Stomach (tissue), 19 donors: ENCODE results near the gene SPAST. TPM values are rescaled to one million over a fixed set of nuclear protein-coding genes. Genes with fewer than 3 reads are reported as not detected.
A peak's percentile ranks its signal among the peaks of the same experiment; 100 is the strongest.
"Not testable (repeated sequence)": the region's sequence is repeated elsewhere in the genome, so short reads cannot be mapped to it uniquely, and the experiment has no call there.

Source experiments
- DNase-seq, 2 donors: peaks; one replicate each; pipeline versions ENCODE4 v3.0.0 to v3.0.0-alpha.2; 2013 to 2019
- H3K27ac ChIP-seq, 5 donors: fragments of 200-600 bp in 4 of 5; sonication (generic) in 4 of 5; one replicate each; pipeline ENCODE4 v1.5.1; 2013 to 2019; ENCODE audit warnings: mild to moderate bottlenecking in 1 of 5, moderate library complexity in 1 of 5
- H3K27me3 ChIP-seq, 3 donors: fragments of 200-600 bp; sonication (generic); one replicate each; pipeline ENCODE4 v1.5.1; 2017 to 2019; ENCODE audit warnings: mixed run types in 1 of 3
- H3K36me3 ChIP-seq, 4 donors: fragments of 200-600 bp; sonication (generic); 1 replicate in 3 of 4; 2 replicates in 1 of 4; pipeline ENCODE4 v1.5.1; 2016 to 2019
- H3K4me1 ChIP-seq, 4 donors: fragments of 200-600 bp; sonication (generic); one replicate each; pipeline ENCODE4 v1.5.1; 2016 to 2019
- H3K4me3 ChIP-seq, 4 donors: fragments of 200-600 bp; sonication (generic) in 3 of 4; one replicate each; pipeline ENCODE4 v1.5.1; 2016 to 2019; ENCODE audit warnings: mild to moderate bottlenecking in 1 of 4
- H3K9me3 ChIP-seq, 4 donors: fragments of 200-600 bp; sonication (generic); one replicate each; pipeline ENCODE4 v1.5.1; 2016 to 2019
- CTCF ChIP-seq, 7 experiments: fragments of 450-650 bp in 4 of 7; fragments of 200-600 bp in 3 of 7; sonication (generic) in 3 of 7; IDR thresholded peaks; one replicate each; pipeline ENCODE4 v1.5.1; 2016 to 2019; ENCODE audit warnings: antibody characterized with exemption in 7 of 7, control low read depth in 2 of 7, mild to moderate bottlenecking in 1 of 7
- EP300 ChIP-seq: sonication (generic); formaldehyde crosslinking; IDR thresholded peaks from one replicate; pipeline ENCODE4 v1.6.1; 2017; ENCODE audit warnings: antibody characterized with exemption
- POLR2A ChIP-seq, 4 donors: fragments of 450-650 bp; IDR thresholded peaks; one replicate each; pipeline ENCODE4 v1.6.1; 2016; ENCODE audit warnings: antibody characterized with exemption in 4 of 4, control low read depth in 2 of 4, mild to moderate bottlenecking in 1 of 4, moderate library complexity in 1 of 4
- POLR2AphosphoS5 ChIP-seq, 3 donors: sonication (generic); formaldehyde crosslinking; IDR thresholded peaks; one replicate each; pipeline ENCODE4 v1.6.1; 2016; ENCODE audit warnings: antibody characterized with exemption in 3 of 3
- WGBS, 5 donors: extraction: QIAGEN DNeasy Blood & Tissue Kit in 3 of 5; methylation state at CpG; one replicate each; pipeline versions ENCODE4 v1.1.5 to v1.1.7; 2013 to 2018; 5-methylcytosine and 5-hydroxymethylcytosine counted together
- intact Hi-C: fragments of 100-400 bp; cut with DNase I; formaldehyde crosslinking; loops from one replicate; pipeline ENCODE4 v1.15.1; 2023; ENCODE audit warnings: low total_unique reads
- long read RNA-seq, 10 donors: transcript quantifications; one replicate each; lab custom pipeline, GENCODE V29; 2026
- polyA plus RNA-seq, 3 donors: library from polyadenylated mRNA; stranded (reverse); fragments of 200-250 nt; gene quantifications; one replicate each; pipeline ENCODE4 v1.2.3, GENCODE V29; 2013
- total RNA-seq, 5 donors: library from RNA; depleted of rRNA; stranded (reverse); fragments of >200 nt; gene quantifications; one replicate each; pipeline versions ENCODE4 v1.1.0 to v1.2.3, GENCODE V29; 2014 to 2016
- donor health status: healthy with polysubstance abuse.
- donor health status: Bipolar disorder and iron deficiency.
- donor health status: healthy.

SPAST gene
- 10 to 100 TPM in 4 of 5 donors, 1 to 10 TPM in 1; 2.2 to 33.8 (median 23.0) TPM for total RNA-seq
- polyA plus RNA-seq = 1 to 10 TPM; 2.4 to 3.1 (median 2.6) TPM
- long read RNA-seq, donor 1 = 0 reads
- long read RNA-seq, donor 2, partial matches to known transcripts = 0 of 2 reads
- long read RNA-seq, donor 2, other reads (novel, unspliced or antisense) = 0 of 2 reads
- long read RNA-seq, donor 3, full-length matches to known transcripts = 1 of 1 reads
- long read RNA-seq, donor 3, partial matches to known transcripts = 0 of 1 reads
- long read RNA-seq, donor 3, other reads (novel, unspliced or antisense) = 0 of 1 reads
- long read RNA-seq, donor 4 = 0 reads
- long read RNA-seq, donor 5 = 0 reads
- long read RNA-seq, donor 6 = 0 reads
- long read RNA-seq, donor 7, full-length matches to known transcripts = 1 of 1 reads
- long read RNA-seq, donor 7, partial matches to known transcripts = 0 of 1 reads
- long read RNA-seq, donor 7, other reads (novel, unspliced or antisense) = 0 of 1 reads
- long read RNA-seq, donor 8 = 0 reads
- long read RNA-seq, donor 9 = 0 reads
- long read RNA-seq, donor 10, full-length matches to known transcripts = 2 of 2 reads
- long read RNA-seq, donor 10, partial matches to known transcripts = 0 of 2 reads
- long read RNA-seq, donor 10, other reads (novel, unspliced or antisense) = 0 of 2 reads

GRCh38 chr2:32063310-32064020, at the start of gene SPAST:
TSS of gene SPAST (plus strand) at chr2:32063556. CDS start at chr2:32063832, 276 bp downstream.
- H3K27me3 ChIP-seq = no peaks in the 10 kb centered on the region
- no peaks in the 10 kb centered on the region for H3K9me3 ChIP-seq
- H3K36me3 ChIP-seq = peaks cover 0 to 9% (median 0%) of the 10 kb centered on the region in 4 donors
- 0 to 1% (median 0%) methylated on average over 42 to 77 of the region's 79 CpGs for WGBS, 5 donors
- TF ChIP-seq POLR2A (IDR thresholded peaks at IDR 0.05) = peak in 1 of 4 donors; percentile 41
- peak in 5 of 7 experiments; percentile 50 to 83 (median 69) for TF ChIP-seq CTCF (IDR thresholded peaks at IDR 0.05)
- TF ChIP-seq EP300 = no peak
- peak; percentile 78 to 89 (median 81) for TF ChIP-seq POLR2AphosphoS5 (IDR thresholded peaks at IDR 0.05)
- peak; percentile 98 to 99 for DNase-seq
- peaks cover 17 to 39% (median 30%) of the 10 kb centered on the region in 4 donors for H3K4me1 ChIP-seq
- peak within 1 kb of the TSS; percentile 92 to 98 (median 93) for H3K27ac ChIP-seq
- intact Hi-C loops = no loop called here
- H3K4me3 ChIP-seq = peak within 1 kb of the TSS; percentile 73 to 95 (median 80)

- H3K36me3 ChIP-seq = peaks cover 13 to 87% (median 72%) of the 10 kb centered on the region in 4 donors
- WGBS, 5 donors = 86 to 94% (median 91%) methylated on average over 8 to 9 of the region's 9 CpGs
- H3K4me1 ChIP-seq, H3K27ac ChIP-seq, H3K9me3 ChIP-seq, H3K4me3 ChIP-seq, H3K27me3 ChIP-seq, DNase-seq, intact Hi-C loops: not testable (repeated sequence)
Measured at GRCh38 chr2:32018789-32019482, 44.4 kb upstream of the SPAST start.

- H3K27me3 ChIP-seq, H3K9me3 ChIP-seq, DNase-seq, intact Hi-C loops, H3K27ac ChIP-seq, H3K4me3 ChIP-seq: not testable (repeated sequence)
- 88 to 93% (median 90%) methylated on average over 8 of the region's 8 CpGs for WGBS, 5 donors
- H3K36me3 ChIP-seq = peaks cover 0 to 52% (median 42%) of the 10 kb centered on the region in 4 donors
- peaks cover 5 to 16% (median 14%) of the 10 kb centered on the region in 4 donors for H3K4me1 ChIP-seq
Measured at GRCh38 chr2:32034198-32034887, 29.0 kb upstream of the SPAST start.

- 0 to 2% (median 1%) methylated on average over 18 to 43 of the region's 43 CpGs for WGBS, 5 donors
- intact Hi-C loops = no loop called here
- TF ChIP-seq POLR2A (IDR thresholded peaks at IDR 0.05) (peak in 2 of 4 donors; percentile 15 to 73), CTCF (IDR thresholded peaks at IDR 0.05) (no peak), EP300 (no peak), POLR2AphosphoS5 (IDR thresholded peaks at IDR 0.05) (peak; percentile 92 to 97 (median 94))
- Histone ChIP-seq H3K27ac (peak within 1 kb of the TSS; percentile 57 to 92 (median 83)), H3K9me3 (no peaks in the 10 kb centered on the region), H3K4me3 (peak within 1 kb of the TSS; percentile 73 to 97 (median 83)), H3K27me3 (no peaks in the 10 kb centered on the region), H3K4me1 (peaks cover 5 to 21% (median 17%) of the 10 kb centered on the region in 4 donors), H3K36me3 (peaks cover 0 to 27% (median 16%) of the 10 kb centered on the region in 4 donors)
- DNase-seq = peak; percentile 93 to 98
Measured at GRCh38 chr2:32039447-32040219, 23.7 kb upstream of the SPAST start, which contains the start of gene DPY30. TSS of gene DPY30 (minus strand) at chr2:32039805. CDS start at chr2:32039456, 349 bp downstream.
